Activated T-cell treated with anti-CD3 and anti-CD28 coated beads, Interleukin-2, amount 50 U/mL, for 48 hours (primary cell): ENCODE measurements around the gene MNAT1.
"Not testable (repeated sequence)": the region's sequence is repeated elsewhere in the genome, so short reads cannot be mapped to it uniquely, and the experiment has no call there.

Experiments
- DNase-seq, 2 experiments: peaks; one replicate each; pipeline ENCODE4 v3.0.0-alpha.2; 2020

The MNAT1 gene

DNA sequence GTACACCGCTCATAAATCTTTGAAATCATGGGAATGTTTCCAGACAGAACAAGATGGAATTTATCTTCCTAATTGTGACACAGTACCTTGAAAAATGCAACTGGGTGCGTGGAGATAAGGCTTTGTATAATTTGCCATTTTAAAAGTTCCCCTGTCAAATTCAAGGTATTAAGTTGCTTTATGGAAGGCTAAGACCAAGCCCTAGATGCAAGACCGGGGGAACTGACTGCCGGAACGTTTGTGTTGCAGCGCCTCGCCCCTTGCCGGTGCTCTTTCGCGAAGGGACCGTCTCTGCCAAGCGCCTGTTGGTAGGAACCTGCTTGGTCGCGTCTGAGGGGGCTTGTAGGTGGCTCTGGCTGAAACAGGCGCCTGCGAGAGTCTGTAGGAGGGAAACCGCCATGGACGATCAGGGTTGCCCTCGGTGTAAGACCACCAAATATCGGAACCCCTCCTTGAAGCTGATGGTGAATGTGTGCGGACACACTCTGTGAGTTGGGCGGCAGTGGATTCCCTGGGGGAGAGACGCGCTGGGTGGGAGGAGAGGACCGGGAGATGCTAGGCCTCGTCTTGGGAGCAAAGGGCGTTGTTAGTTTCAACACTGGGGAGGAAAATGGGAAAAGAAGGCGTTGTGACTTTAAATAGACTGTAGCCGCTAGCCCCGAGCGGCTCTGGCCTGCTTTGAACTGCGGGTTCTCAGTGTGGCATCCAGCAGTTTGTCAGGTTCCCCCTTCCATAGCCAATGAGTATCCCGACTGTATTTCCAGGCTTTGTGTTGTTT lies at the start of gene MNAT1:
Gene MNAT1, plus strand, starts transcription at position 297 of the 778 bp plus-strand sequence. Its CDS starts 102 bp downstream, at position 399.
- peak; percentile 85 to 89 for DNase-seq

DNA sequence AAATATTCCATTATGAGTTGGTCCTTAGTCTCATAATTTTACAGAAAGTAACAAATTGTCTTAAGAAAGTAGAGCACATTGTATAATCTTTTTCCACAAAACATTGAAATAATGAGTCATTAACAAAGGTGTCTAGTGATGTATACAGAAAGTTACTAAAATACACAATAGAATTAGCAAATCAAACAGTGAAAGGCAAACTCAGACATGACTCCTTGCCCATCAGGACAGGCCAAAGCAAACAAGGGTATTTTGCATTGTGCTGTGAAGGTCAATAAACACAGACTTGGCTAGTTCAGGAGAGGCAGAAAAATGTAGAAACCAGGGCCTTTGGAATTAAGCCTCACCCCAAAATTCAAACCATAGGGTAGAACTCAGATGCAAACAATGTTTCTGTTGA lies 47.7 kb upstream of the MNAT1 start:
- DNase-seq = no peak

DNA sequence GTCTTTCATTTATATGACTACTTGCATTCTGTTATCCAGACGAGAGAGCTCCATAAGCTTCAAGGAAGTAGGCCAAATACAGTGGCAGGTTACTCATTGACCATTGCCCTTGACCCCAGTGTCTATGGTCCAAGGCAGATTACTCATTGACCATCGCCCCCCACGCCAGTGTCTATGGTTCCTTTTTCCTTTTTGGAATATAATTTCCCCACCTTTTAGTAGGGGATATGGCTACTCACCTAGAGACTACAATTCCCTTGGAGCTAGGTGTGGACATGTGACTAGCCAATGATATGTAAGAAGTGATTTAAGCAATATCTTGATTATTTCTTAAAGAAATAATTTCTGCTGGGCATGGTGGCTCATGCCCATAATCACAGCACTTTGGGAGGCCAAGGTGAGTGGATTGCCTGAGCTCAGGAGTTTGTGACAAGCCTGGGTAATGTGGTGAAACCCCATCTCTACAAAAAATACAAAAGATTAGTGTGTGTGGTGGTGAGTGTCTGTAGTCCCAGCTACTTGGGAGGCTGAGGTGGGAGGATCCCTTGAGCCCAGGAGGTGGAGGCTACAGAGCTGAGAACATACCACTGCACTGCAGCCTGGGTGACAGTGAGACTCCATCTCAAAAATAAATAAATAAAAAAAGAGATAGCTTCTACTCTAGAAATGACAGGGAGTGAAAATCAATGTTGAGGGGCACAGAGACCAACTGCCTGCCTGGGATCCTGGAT lies 43.0 kb upstream of the MNAT1 start:
- DNase-seq = no peak

DNA sequence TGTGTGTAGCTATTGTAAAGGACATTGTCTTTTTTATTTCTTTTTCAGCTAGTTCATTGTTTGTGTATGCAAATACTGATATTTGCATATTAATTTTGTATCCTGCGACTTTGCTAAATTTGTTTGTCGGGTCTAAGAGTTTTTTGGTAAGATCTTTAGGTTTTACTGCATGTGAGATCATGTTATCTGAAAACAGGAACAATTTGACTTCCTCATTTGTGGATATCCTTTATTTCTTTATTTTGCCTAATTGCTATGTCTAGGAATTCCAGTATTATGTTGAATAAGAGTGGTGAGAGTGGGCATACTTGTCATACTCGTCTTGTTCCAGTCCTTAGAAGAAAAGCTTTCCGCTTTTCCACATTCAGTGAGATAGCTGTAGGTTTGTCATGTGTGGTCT lies 39.2 kb upstream of the MNAT1 start:
- no peak for DNase-seq

DNA sequence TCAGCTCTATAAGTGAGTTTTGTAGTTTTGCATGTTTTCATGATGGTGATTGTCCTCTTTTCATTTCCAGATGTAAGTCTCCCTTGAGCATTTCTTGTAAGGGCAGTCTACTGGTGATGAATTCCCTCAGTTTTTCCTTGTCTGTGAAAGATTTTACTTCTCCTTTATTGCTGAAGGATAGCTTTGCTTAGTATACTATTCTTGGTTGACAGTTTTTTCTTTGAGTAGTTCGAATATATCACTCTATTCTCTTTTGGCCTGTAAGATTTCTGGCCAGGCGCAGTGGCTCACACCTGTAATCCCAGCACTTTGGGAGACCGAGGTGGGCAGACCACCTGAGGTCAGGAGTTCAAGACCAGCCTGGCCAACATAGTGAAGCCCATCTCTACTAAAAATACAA lies 34.0 kb upstream of the MNAT1 start:
- no peak for DNase-seq

DNA sequence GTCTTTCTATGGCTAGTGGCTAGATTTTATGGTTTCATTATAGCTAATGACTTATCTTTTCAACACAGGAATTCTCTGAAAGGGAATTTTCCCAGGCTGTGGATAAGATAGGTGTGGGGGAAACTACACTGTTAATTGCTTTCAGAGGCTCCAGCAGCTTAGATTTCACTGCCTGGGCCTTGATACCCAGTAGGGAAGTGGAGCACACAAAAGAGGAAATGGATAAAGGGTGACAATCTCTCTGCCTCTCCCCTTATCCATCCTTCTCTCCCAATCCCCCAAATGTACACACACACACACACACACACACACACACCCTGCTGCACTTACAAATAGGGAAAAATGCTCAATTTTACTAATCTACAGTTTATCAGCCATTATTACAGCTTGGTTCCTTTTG lies 29.5 kb upstream of the MNAT1 start:
- no peak for DNase-seq

DNA sequence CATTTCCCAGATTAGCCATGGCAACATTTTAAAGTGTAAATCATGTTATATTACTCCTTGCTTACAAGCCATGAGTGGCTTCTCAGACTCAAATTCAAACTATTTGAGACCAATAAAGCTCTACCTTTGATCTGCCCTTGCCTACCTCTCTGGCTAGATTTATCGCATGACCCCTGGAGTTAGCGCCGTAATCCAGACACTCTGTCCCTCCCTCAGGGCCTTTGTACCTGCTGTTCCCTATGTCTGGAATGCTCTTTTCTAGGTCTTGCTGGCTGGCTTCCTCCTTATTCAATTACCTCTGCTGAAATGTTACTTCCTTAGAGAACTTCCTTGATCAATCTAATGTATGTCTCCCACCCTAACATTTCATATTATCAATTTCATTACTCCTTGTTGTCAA lies 26.7 kb upstream of the MNAT1 start:
- DNase-seq = no peak

DNA sequence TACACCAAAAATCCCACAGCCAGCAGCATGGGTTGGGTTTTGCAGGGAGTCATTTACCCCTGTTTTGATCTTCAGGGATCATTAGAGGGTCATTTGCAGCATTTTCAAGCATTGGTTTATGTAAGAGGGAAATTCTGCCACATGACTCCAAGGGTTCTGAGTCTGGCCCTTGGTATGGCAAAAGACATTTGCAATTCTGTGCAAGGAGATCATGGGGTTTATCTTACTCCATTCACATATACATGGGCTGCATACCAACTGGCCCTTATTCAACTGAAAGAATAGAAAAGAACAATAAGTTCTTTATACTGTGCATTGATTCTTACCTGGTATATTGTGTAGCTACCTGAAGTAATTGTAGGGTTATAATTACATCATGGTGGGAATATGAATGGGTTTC lies 24.1 kb upstream of the MNAT1 start:
- no peak for DNase-seq

DNA sequence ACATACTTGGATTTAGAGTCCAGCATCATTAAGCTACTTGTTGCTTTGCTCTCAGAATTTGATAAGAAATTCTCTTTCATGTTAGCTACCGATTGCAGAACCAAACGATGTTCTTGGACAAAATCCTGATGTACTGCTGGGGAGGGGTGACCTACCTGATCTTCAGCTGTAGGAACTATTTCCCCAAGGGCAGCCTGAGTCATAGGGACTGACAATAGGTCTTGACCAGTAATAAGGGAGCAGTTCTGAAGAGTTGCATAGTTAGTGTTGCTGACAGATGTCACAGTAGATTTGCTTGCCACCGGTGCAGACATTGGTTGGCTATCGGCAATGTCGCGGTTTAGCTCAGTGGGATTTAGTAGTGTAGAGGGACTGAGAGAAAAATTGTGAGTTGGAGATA lies 21.0 kb upstream of the MNAT1 start:
- DNase-seq = no peak

DNA sequence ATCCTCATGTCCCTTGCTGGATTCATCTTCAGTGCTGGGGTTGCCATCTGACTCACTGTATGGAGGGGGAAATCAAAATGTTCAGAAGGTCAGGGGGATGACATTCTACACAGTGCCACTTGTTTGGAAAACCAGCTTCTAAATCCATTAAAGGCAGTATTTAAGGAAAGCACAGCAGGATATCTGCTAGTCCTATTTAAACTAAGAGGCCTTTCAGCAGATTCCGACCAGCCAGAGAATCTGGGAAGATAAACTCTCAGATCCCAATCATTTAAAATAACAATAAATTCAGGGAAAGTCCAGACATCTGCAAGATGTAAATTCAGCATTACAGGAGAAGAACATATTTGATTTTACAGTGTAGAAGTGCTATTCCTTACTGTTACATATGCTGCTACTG lies 14.2 kb upstream of the MNAT1 start:
- DNase-seq = no peak

DNA sequence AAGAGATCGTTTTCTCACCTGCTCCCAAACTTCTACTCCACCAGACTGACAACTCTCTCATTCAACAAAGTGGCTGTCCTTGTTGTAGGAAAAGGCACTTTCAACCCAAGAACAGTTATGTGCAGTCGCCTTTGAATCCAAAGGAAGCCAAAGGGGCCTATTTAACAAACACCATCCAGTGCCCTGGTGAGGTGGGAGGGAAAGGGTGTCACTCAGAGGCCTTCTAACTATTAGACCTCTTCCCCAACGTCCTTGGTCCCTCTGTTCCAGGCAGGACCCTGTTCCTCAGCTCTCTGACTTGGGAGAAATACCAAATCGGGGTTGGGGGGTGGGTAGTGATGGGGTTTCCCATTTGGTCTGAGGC lies 13.6 kb upstream of the MNAT1 start:
- DNase-seq = no peak

DNA sequence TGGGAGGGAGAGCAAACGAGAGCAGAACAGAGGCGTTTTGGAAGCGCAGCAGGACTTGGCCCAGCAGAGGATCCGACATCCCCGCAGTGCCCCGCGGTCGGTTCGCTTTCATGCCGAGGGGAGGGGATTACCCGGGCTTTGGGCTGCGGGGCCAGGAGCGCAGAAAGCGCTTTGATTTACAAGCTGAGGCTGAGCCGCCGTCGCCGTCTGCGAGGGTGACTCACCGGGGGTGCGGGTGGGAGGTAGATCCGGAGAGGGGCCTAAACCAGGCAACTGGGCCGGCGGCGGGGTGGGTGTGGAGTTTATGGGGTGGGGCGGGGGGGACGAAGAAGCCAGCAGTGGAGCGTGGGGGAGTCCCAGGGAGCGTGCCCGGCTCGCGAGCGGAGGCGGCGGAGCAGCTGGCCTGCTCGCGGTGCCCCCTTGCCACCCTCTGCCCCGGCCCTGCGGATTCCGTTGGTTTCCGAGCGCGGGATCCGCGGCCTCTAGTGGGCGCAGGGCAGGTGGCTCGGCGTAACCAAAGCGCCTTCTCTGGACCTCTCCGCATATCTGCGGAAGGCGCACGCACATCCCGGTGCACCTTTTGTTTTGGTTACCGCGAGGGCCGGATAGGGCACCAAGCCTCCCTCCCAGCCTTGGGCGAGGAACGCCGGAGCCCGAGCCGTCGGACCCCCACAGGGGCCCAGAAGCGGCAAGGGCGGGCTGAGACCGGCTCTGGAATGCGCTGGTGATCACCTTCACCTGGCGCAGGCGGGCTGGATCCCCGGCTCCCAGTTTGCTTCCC lies 13.0 kb upstream of the MNAT1 start:
- peak; percentile 59 to 68 for DNase-seq

DNA sequence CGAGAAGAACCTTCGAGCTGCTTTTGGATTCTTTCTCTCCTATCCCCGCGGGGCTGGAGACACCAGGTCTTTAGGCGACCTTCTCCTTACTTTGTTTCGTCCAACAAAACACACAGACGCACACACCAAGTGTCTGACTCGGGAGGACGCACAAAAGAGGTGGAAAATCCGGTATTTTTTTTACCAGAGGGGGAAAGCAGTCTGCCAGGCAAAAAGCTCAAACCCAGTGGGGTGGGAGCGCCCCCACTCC lies 12.5 kb upstream of the MNAT1 start:
- no peak for DNase-seq

DNA sequence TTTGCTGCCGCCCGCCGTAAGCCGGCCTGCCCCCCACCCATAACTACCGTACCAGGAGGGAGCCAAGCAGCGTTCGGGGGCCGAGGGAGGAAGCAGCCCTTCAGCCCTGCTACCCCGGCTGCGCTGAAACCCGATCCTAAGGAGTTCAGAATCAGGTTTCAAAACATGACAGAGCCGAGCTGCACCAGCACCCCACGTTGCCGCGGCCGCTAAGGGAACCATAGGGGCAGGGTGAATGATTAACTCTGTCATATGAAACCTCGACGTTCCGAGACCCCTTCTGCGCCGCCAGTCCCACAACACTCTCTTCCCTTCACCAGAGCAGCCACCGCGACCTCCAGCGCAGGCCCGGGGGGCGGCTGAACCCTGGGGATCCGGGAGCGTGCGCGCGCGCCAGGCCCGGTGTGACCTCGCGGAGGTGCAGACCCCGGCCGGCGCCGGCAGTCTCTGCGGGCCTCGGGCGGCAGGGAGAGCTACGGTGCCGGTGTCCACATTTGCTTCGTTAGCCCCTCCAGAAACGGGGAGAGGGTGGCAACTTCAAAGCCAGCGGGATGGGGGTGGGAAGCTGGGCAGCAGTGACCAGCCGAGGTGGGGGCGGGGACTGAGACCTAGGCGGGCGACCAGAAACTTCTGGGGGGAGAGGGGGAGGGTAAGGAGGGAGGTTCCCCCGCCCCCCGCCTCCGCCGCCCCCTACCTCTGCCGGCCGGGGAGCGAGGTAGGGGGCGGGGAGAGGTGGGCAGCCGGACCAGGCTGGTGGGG lies 12.0 kb upstream of the MNAT1 start:
- peak; percentile 39 to 43 for DNase-seq

DNA sequence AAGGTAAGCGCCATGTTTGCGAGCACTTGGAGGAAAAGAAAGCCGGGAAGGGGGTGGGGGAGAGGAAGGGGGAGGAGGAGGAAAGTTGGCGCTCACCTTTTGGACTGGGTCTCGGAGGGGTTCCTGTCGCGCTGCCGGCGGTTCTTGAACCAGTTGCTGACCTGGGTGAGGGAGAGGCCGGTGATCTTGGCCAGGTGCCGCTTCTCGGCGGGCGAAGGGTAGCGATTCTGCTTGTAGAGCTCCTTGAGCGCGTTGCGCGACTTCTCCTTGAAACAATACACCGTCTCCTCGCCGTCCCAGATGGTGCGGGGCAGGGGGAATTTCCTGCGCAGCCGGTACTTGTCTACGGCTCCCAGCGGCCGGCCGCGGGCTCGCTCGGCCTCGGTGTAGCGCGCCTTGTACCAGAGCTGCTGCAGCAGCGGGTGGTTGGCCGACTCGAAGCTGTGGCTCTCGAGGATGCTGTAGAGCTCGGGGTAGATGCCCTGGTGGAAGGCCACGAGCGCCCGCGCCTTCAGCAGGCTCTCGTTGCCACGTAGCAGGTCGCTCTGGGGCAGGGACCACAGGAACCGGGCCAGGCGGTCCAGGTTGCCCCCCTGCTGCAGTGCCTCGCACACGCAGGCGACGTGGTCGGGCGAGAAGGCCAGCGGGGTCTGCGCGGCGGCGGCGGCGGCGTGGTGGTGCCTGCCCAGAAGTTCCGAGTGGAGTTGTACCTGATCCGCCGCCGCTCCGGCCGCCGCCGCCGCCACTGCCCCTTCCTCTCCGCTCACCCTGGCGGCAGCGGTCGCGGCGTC lies 11.2 kb upstream of the MNAT1 start:
- DNase-seq = peak; percentile 51 to 62

DNA sequence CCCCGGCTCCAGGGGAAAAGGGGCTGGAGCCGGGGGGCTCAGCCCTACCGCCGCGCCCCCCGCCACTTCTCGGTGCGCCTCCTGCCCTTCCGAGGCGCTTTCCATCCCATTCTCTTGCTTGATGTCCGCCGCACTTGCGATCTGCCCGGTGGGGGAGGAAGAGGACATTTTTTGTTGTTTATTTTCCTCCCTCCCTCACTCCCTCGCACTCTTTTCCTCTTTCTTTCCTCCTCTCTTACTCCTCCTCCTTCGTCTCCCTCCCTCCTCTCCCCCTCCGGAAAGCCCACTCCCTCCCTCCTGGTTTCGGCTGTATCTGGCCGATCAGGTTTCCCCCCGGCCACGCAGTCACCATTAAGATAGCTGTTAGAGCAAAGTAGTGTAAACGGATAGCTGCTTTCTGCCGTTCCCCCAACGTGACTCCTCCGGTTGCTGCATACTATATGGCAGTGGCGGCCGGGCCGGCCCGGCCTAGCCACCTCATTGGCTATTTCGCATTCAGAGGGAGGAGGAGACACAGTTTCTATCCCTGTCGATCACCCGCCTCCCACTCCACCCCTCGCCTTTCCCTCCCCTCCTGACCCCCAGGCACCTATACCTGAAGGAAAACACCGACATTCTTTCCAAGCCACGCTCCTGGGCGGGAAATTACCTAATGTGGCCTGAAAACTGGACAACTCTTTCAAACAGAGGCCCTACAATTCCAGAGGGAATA lies 10.5 kb upstream of the MNAT1 start, which contains the start of gene SIX4:
Gene SIX4, minus strand, starts transcription at position 445 of the 712 bp plus-strand sequence. Its CDS starts 277 bp downstream, at position 168.
- peak; percentile 35 to 43 for DNase-seq

DNA sequence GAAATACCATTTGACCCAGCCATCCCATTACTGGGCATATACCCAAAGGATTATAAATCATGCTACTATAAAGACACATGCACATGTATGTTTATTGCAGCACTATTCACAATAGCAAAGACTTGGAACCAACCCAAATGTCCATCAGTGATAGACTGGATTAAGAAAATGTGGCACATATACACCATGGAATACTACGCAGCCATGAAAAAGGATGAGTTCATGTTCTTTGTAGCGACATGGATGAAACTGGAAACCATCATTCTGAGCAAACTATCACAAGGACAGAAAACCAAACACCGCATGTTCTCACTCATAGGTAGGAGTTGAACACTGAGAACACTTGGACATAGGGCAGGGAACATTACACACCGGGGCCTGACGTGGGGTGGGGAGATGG lies 3.3 kb upstream of the MNAT1 start:
- not testable (repeated sequence) for DNase-seq

DNA sequence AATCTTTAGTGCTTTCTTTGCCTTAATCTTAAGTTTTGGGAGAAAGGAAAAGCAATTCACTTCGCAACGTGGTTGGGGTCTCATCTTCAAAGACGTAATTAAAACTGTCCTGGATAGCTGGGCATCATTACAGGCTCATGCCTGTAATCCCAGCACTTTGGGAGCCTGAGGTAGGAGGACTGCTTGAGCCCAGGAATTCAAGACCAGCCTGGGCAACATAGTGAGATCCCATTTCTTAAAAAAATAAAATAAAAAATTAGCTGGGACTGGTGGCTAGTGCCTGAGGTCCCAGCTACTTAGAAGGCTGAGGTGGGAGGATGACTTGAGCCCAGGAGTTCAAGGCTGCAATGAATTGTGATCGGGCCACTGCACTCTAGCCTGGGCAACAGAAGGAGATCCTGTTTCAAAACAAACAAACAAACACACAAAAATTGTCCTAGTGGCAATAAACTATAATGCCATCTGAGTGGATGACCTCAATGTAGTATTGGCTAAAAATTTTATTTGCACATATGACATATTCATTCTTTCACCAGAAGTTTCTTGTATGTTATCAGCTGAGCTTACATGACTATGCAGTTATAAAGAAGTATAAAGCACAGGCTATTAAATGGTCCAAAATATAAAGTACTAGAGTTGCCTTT lies 1.6 kb upstream of the MNAT1 start:
- DNase-seq = no peak

DNA sequence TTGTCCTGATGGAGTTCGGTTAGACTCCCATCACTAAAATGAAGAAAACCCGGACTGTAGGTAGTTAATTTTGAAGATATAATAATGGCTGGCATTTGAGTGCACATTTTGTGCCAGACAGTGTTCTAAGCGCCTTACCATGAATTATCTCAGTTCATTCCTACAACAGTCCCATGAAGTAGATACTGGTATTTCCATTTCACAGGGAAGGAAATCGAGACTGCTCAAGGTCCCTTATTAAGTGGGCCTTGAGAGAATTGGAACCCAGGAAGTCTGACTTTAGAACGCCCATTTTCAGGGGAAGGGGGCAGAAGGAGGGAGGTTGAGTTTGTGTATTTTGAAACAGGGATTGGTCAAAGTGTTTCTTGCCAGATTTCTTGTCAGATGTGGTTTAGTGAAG lies 855 bp downstream of the MNAT1 start:
- DNase-seq = no peak

DNA sequence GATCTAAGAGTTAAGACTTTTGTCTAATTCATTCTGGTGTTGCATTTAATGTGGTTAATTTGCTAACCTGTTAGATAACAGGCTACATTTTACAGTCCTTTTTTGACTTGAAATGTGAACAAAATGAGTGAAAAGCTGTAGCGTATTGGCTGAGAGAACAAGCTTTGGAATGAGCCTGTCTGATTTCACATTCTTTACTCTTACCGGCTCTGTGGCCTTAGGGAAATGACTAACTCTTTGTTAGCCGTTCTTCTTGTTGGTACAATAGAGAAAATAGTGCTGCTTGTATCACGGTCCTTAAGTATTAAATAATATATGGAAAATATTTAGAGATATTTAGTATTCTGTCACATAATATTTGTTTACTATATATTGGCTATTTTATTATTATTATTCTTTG lies 1.9 kb downstream of the MNAT1 start:
- no peak for DNase-seq

DNA sequence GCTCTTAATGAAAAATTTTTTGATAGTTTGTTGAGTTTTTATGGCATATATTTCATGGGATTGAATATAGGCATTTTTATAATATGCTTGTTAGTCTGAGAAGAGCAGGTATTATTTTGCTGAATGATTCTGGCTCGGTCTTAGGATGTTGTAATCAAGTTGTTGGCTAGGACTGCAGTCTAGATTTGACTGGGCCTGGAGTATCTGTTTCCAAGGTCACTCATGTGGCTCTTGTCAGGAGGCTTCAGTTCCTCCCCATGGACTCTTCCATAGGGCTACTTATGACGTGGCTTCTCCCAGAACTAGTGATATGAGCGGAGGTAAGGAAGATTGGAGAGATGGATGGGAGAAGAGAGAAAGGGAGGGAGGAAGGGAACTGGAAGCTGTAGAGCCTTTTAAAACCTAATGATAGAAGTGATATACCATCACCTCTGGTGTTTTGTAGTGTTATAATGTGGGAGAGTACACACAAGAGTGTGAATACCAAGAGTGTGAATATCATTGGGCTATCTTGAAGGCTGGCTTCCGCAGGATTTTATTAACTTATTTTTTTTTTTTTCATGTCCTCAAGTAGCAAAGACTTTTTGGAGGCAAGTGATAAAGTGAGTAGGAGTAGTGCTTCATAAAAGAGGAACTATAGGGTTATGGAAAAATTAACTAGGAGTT lies 4.4 kb downstream of the MNAT1 start:
- no peak for DNase-seq
